Lower lobe of right lung (tissue), 2 donors: Measurements from ENCODE around the gene RASSF3. TPM values are rescaled to one million over a fixed set of nuclear protein-coding genes. Genes with fewer than 3 reads are reported as not detected.

Experiments
- ATAC-seq, 2 donors: fragments of 200-7000 bp; cut with Tn5 transposase; one replicate each; pipeline ENCODE4 v1.9.1; 2020 to 2022; ENCODE audit warnings: mild to moderate bottlenecking in 2 of 2, moderate library complexity in 2 of 2
- DNase-seq: peaks from one replicate; pipeline ENCODE4 v3.0.0-alpha.2; 2020
- H3K27ac ChIP-seq: fragments of 200-600 bp; one replicate; pipeline ENCODE4 v1.8.0; 2022
- H3K27me3 ChIP-seq: fragments of 200-600 bp; one replicate; pipeline ENCODE4 v1.8.0; 2022; ENCODE audit warnings: low read depth
- H3K36me3 ChIP-seq: fragments of 200-600 bp; one replicate; pipeline ENCODE4 v1.8.0; 2022; ENCODE audit warnings: mild to moderate bottlenecking
- H3K4me1 ChIP-seq: fragments of 200-600 bp; one replicate; pipeline ENCODE4 v1.8.0; 2022
- H3K4me3 ChIP-seq: fragments of 200-600 bp; one replicate; pipeline ENCODE4 v1.8.0; 2022; ENCODE audit warnings: mild to moderate bottlenecking
- H3K9me3 ChIP-seq: fragments of 200-600 bp; one replicate; pipeline ENCODE4 v1.8.0; 2022
- CTCF ChIP-seq: fragments of 200-600 bp; IDR thresholded peaks from one replicate; pipeline ENCODE4 v1.8.0; 2022; ENCODE audit warnings: antibody characterized with exemption, mild to moderate bottlenecking
- intact Hi-C: fragments of 100-400 bp; cut with DNase I; formaldehyde crosslinking; loops from one replicate; pipeline ENCODE4 v1.11.0; 2022
- long read RNA-seq: library from polyadenylated mRNA; unstranded; transcript quantifications from one replicate; pipeline ENCODE4 v2.0.0, GENCODE V29; 2021
- total RNA-seq: library from RNA; stranded (reverse); fragmentation: NEBNext Ultra II Directional; extraction: Animal tissue kit (Norgen Biotek cat#: 25700); gene quantifications from one replicate; pipeline ENCODE4 v1.2.1, GENCODE V29; 2021
- donor health status: DM: no; HTN: yes; CAD: no; lungs with severe emphysema.

The RASSF3 gene, protein sequence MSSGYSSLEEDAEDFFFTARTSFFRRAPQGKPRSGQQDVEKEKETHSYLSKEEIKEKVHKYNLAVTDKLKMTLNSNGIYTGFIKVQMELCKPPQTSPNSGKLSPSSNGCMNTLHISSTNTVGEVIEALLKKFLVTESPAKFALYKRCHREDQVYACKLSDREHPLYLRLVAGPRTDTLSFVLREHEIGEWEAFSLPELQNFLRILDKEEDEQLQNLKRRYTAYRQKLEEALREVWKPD
- total RNA-seq = 82.7 TPM
- long read RNA-seq, transcript RASSF3-204 (5 exons, 3,492 nt) = major isoform, 42 of 57 reads
- long read RNA-seq, partial matches to known transcripts = 2 of 57 reads
- long read RNA-seq, other reads (novel, unspliced or antisense) = 13 of 57 reads

DNA sequence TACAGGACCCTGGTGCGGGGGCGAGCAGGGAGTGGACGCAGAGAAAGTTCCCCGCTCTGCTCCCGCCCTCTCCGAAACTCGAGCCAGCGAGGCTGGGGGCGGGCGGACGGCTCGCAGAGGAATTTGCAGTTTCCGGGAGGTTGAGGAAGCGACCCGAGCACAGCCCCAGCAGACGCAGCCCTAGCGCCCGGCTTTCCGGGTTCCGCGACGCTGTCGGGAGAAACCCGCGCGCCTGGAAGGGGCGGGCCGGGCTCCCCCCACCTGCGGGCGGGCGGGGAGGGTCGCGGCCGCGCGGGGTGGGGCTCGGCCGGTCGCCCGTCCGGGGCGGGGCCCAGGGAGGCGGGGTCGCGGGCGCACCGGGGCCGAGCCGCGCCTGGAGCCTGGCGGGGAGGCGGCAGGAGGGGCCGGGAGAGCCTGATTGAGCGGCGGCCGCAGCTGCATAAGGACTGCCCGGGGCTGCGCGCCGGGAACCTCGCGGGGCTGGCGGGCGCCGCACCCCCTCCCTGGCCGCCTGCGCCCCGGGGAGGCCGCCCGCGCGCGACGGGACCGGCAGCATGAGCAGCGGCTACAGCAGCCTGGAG, at the start of gene RASSF3:
Gene RASSF3 (plus strand): TSS at position 417 of the 581 bp plus-strand sequence. CDS start 138 bp downstream, at position 555.
- Histone ChIP-seq H3K36me3 (peaks cover 8% of the 10 kb centered on the region), H3K9me3 (no peaks in the 10 kb centered on the region), H3K27me3 (no peaks in the 10 kb centered on the region), H3K4me3 (peak within 1 kb of the TSS; percentile 96), H3K4me1 (peaks cover 32% of the 10 kb centered on the region), H3K27ac (peak within 1 kb of the TSS; percentile 93)
- ATAC-seq (peak; percentile 88), DNase-seq (peak; percentile 87)
- intact Hi-C loops = loop anchor here (10.0 kb wide), 1 partner anchor 45 kb away; no protein-coding TSS in a partner anchor
- no peak for TF ChIP-seq CTCF

- no peak overlapping the region for H3K4me3 ChIP-seq
- no peaks in the 10 kb centered on the region for H3K36me3 ChIP-seq
- TF ChIP-seq CTCF = no peak
- intact Hi-C loops = loop anchor here (10.0 kb wide), 1 partner anchor 53 kb away; the partner anchor contains the start of gene RASSF3
- no peaks in the 10 kb centered on the region for H3K9me3 ChIP-seq
- DNase-seq = no peak
- H3K4me1 ChIP-seq = peaks cover 5% of the 10 kb centered on the region
- H3K27me3 ChIP-seq = no peaks in the 10 kb centered on the region
- no peak for ATAC-seq
- no peak overlapping the region for H3K27ac ChIP-seq
Measured at GRCh38 chr12:64561302-64562136, 48.8 kb upstream of the RASSF3 start.

- Histone ChIP-seq H3K27me3 (no peaks in the 10 kb centered on the region), H3K4me3 (no peak overlapping the region), H3K27ac (no peak overlapping the region), H3K9me3 (no peaks in the 10 kb centered on the region), H3K4me1 (peaks cover 30% of the 10 kb centered on the region), H3K36me3 (no peaks in the 10 kb centered on the region)
- intact Hi-C loops = loop anchor here (10.0 kb wide), 1 partner anchor 49 kb away; the partner anchor contains the start of gene RASSF3
- no peak for DNase-seq
- TF ChIP-seq CTCF = no peak
- ATAC-seq = no peak
Measured at GRCh38 chr12:64566122-64566521, 44.2 kb upstream of the RASSF3 start.

- no peaks in the 10 kb centered on the region for H3K36me3 ChIP-seq
- no peak for TF ChIP-seq CTCF
- no peaks in the 10 kb centered on the region for H3K27me3 ChIP-seq
- no peaks in the 10 kb centered on the region for H3K9me3 ChIP-seq
- H3K4me3 ChIP-seq = no peak overlapping the region
- intact Hi-C loops = loop anchor here (10.0 kb wide), 1 partner anchor 48 kb away; the partner anchor contains the start of gene RASSF3
- H3K4me1 ChIP-seq = peaks cover 29% of the 10 kb centered on the region
- H3K27ac ChIP-seq = no peak overlapping the region
- no peak for ATAC-seq
- no peak for DNase-seq
Measured at GRCh38 chr12:64566831-64567517, 43.3 kb upstream of the RASSF3 start.

GRCh38 chr12:64567570-64567969, 42.7 kb upstream of the RASSF3 start:
- no peak for DNase-seq
- no peaks in the 10 kb centered on the region for H3K36me3 ChIP-seq
- TF ChIP-seq CTCF = no peak
- intact Hi-C loops = loop anchor here (10.0 kb wide), 1 partner anchor 47 kb away; the partner anchor contains the start of gene RASSF3
- ATAC-seq = peak in 1 of 2 donors; percentile 15
- peaks cover 29% of the 10 kb centered on the region for H3K4me1 ChIP-seq
- H3K27ac ChIP-seq = no peak overlapping the region
- no peaks in the 10 kb centered on the region for H3K27me3 ChIP-seq
- no peak overlapping the region for H3K4me3 ChIP-seq
- H3K9me3 ChIP-seq = no peaks in the 10 kb centered on the region
